Large intestine (tissue), 3 donors: ENCODE measurements around the gene ZNF618. TPM values are rescaled to one million over a fixed set of nuclear protein-coding genes. Genes with fewer than 3 reads are reported as not detected.

Experiments used
- DNase-seq, 2 donors: peaks; one replicate each; pipeline versions ENCODE4 v3.0.0 to v3.0.0-alpha.2; 2013
- H3K27ac ChIP-seq: one replicate; pipeline ENCODE4 v1.5.1; 2013; ENCODE audit warnings: low read length
- H3K27me3 ChIP-seq: 2 replicates; pipeline ENCODE4 v1.6.1; 2013; ENCODE audit warnings: low read length; ENCODE audit not compliant: control insufficient read depth, insufficient read depth
- H3K36me3 ChIP-seq: 2 replicates; pipeline ENCODE4 v1.6.1; 2013; ENCODE audit warnings: low read length; ENCODE audit not compliant: control insufficient read depth, insufficient read depth
- H3K4me1 ChIP-seq: one replicate; pipeline ENCODE4 v1.6.1; 2013; ENCODE audit warnings: low read length; ENCODE audit not compliant: control insufficient read depth, insufficient read depth
- H3K4me3 ChIP-seq: one replicate; pipeline ENCODE4 v1.5.1; 2013; ENCODE audit warnings: low read length
- H3K9me3 ChIP-seq: one replicate; pipeline ENCODE4 v1.6.1; 2013; ENCODE audit warnings: mild to moderate bottlenecking, low read depth, low read length, moderate library complexity; ENCODE audit not compliant: control insufficient read depth
- WGBS: methylation state at CpG from one replicate; pipeline ENCODE4 v1.1.5; 2013; ENCODE audit warnings: low lambda C conversion rate; ENCODE audit not compliant: insufficient coverage; 5-methylcytosine and 5-hydroxymethylcytosine counted together
- polyA plus RNA-seq: library from polyadenylated mRNA; unstranded; fragments of 120-200 nt; gene quantifications from one replicate; pipeline ENCODE4 v1.2.1, GENCODE V29; 2013

Gene ZNF618
- polyA plus RNA-seq, 1 donor, result 8.1 TPM

- Histone ChIP-seq H3K9me3 (peaks cover 4% of the 10 kb centered on the region), H3K27me3 (no peaks in the 10 kb centered on the region), H3K27ac (no peak overlapping the region), H3K4me1 (no peaks in the 10 kb centered on the region), H3K4me3 (no peak overlapping the region), H3K36me3 (no peaks in the 10 kb centered on the region)
- no peak for DNase-seq
- WGBS, result no CpG with 5 or more reads among the region's 8 CpGs
These were observed 56.9 kb downstream of the ZNF618 start for GRCh38 chr9:113932906-113933584.

GRCh38 chr9:113933671-113934070 is 57.6 kb downstream of the ZNF618 start:
- H3K27ac ChIP-seq, result no peak overlapping the region
- no peaks in the 10 kb centered on the region for H3K27me3 ChIP-seq
- no peak for DNase-seq

GRCh38 chr9:113934167-113934828 is 58.2 kb downstream of the ZNF618 start:
- Histone ChIP-seq H3K4me1 (no peaks in the 10 kb centered on the region), H3K27me3 (no peaks in the 10 kb centered on the region), H3K27ac (no peak overlapping the region), H3K9me3 (no peaks in the 10 kb centered on the region), H3K4me3 (no peak overlapping the region), H3K36me3 (no peaks in the 10 kb centered on the region)
- no CpG with 5 or more reads among the region's 14 CpGs for WGBS
- no peak for DNase-seq

More at GRCh38 chr9:113933671-113934070, 57.6 kb downstream of the ZNF618 start:
- Histone ChIP-seq H3K4me3 (no peak overlapping the region), H3K9me3 (no peaks in the 10 kb centered on the region), H3K4me1 (no peaks in the 10 kb centered on the region), H3K36me3 (no peaks in the 10 kb centered on the region)

DNA sequence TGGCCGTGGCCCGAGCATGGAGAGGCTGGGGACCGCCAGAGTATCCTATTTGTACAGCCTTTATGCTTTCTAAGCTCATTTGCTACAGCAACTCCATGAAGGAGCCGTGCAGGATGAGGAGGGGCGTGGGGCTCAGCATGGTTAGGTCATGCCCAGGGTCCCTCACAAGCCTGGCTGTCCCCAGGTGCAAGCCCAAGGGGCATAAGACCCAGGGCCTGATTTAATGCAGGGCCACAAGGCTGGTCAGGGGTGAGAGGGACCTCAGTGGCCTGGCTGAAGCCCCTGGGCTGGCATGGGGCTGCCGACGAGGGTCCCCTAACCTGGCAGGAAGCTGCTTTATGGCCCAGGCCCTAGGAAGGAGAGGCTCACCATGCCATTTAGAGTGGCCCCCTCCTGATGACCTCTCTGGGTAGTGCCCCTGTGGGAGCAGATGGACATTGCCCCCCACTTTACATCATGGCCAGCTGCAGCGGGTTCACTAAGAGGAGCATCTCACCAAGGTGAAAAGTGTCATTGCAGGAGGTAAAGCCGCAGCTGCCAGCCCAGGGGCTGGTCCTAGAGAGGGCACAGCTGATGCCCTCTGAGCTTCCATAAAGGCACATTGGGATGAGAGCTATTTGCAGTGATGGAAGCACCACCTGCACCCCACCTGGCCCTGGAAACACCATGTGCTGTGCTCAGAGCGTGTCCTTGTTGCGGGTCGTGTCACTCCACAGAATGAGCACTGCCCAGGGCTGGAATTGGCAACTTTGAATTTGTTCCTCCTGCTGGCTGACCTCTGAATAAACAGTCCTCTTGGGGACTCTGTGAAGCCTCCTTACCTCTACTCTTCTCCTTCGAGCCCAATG is 58.9 kb downstream of the ZNF618 start:
- DNase-seq, result no peak
- Histone ChIP-seq H3K36me3 (no peaks in the 10 kb centered on the region), H3K9me3 (no peaks in the 10 kb centered on the region), H3K4me1 (no peaks in the 10 kb centered on the region), H3K27ac (no peak overlapping the region), H3K4me3 (no peak overlapping the region), H3K27me3 (no peaks in the 10 kb centered on the region)
- WGBS, result no CpG with 5 or more reads among the region's 13 CpGs

GRCh38 chr9:113935677-113936380 is 59.7 kb downstream of the ZNF618 start:
- Histone ChIP-seq H3K4me3 (no peak overlapping the region), H3K4me1 (no peaks in the 10 kb centered on the region), H3K36me3 (no peaks in the 10 kb centered on the region), H3K27me3 (no peaks in the 10 kb centered on the region), H3K9me3 (no peaks in the 10 kb centered on the region), H3K27ac (no peak overlapping the region)
- WGBS, result 100% methylated on average over 1 of the region's 10 CpGs
- no peak for DNase-seq

DNA sequence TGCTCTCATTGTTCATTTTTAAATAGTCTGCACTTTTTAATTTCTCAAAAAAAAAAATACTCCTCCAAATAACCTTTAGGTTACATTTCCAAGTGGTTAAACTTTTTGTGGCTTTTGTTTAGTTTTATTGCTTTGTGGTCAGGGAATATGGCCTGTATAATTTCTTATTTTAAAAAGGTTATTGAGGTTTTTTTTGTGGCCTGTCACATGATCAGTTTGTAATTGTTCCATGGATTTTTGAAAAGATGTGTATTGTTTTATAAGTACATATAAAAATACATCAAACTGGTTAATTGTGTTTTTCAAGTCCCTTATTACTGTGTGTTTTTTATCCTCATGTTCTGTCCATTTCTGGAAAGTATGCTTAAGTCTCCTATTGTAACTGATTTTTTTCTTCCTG is 64.0 kb downstream of the ZNF618 start:
- no peak overlapping the region for H3K27ac ChIP-seq
- H3K4me1 ChIP-seq, result no peaks in the 10 kb centered on the region
- no peaks in the 10 kb centered on the region for H3K36me3 ChIP-seq
- H3K9me3 ChIP-seq, result no peaks in the 10 kb centered on the region
- H3K27me3 ChIP-seq, result no peaks in the 10 kb centered on the region
- no peak for DNase-seq
- no peak overlapping the region for H3K4me3 ChIP-seq

DNA sequence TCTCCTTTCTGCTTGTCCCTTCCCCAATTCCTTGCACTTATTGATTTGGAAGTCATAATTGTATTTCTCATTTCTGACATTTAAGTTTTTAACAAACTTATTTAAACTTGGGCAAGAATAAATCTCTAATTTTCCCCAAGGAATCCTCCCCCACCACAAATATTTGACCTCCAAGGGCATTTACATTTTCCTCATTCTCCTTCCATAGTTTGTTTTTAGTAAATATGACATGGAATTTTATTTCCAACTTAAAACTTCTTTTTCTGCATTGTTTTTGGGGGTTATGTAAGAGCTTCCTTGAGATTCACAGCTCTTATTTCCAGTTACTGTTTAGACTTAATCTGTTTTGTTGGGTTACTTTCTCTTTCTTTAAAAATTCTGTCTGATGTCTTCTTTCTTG is 64.9 kb downstream of the ZNF618 start:
- DNase-seq, result no peak
- Histone ChIP-seq H3K27ac (no peak overlapping the region), H3K9me3 (no peaks in the 10 kb centered on the region), H3K4me3 (no peak overlapping the region), H3K27me3 (no peaks in the 10 kb centered on the region), H3K36me3 (no peaks in the 10 kb centered on the region), H3K4me1 (no peaks in the 10 kb centered on the region)

GRCh38 chr9:113941526-113941925 is 65.4 kb downstream of the ZNF618 start:
- no peak overlapping the region for H3K4me3 ChIP-seq
- WGBS, result 80% methylated on average over 1 of the region's 2 CpGs

DNA sequence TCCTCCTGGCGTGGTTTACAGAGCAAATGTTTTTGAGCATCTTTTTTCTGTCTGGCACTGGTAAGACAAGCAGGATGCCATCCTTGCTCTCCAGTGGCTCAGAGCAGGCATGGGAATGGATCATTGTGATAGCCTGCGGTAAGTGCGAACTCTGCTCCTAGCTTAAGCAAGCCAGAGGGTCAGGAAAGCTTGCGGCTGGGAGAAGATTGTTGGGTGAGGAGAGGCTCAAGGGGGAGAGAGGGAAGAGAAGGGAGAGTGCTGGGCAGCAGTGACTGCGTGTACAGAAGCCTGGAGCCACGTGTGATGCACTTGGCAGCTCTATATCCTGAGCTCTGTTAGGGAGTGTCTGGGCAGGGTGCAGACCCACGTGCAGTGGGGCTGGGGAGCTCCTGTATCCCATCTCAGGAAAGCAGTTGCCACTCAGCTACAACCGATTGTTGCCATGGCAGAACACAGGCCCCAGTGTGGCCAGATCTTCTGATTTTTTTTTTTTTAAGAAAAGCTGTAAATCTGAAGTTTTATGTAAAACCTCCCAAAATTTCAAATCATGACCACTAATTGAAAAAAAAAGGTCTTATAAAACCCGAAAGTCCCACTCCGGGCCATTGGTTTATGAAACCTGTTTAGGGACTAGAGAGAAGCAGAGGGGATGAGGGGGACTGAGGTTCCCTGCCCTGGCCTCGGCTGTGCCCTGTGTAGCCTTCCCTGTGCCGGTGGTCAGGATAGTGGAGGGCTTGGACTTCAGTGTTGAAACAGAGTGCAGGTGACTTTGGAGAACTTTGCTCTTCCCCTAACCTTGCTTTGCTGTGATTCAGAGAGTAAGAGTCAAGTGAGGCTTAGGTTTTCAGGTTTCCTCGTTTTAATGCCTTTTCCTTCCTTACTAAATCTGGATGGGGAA is 67.3 kb downstream of the ZNF618 start:
- no peaks in the 10 kb centered on the region for H3K4me1 ChIP-seq
- WGBS, result 100% methylated on average over 1 of the region's 13 CpGs
- no peak overlapping the region for H3K4me3 ChIP-seq
- no peaks in the 10 kb centered on the region for H3K9me3 ChIP-seq
- no peaks in the 10 kb centered on the region for H3K36me3 ChIP-seq
- H3K27me3 ChIP-seq, result no peaks in the 10 kb centered on the region
- DNase-seq, result peak in 1 of 2 donors; percentile 30
- no peak overlapping the region for H3K27ac ChIP-seq

More at GRCh38 chr9:113941526-113941925, 65.4 kb downstream of the ZNF618 start:
- no peaks in the 10 kb centered on the region for H3K36me3 ChIP-seq
- H3K4me1 ChIP-seq, result no peaks in the 10 kb centered on the region
- no peak overlapping the region for H3K27ac ChIP-seq
- H3K27me3 ChIP-seq, result no peaks in the 10 kb centered on the region
- no peak for DNase-seq
- H3K9me3 ChIP-seq, result no peaks in the 10 kb centered on the region
